GM12878 (cell line): ENCODE data around the gene TRAF2. TPM values are rescaled to one million over a fixed set of nuclear protein-coding genes. Genes with fewer than 3 reads are reported as not detected.

ENCODE experiments used
- ATAC-seq: fragments of 200-7000 bp; cut with Tn5 transposase; 3 replicates; pipeline ENCODE4 v1.9.1; 2020; ENCODE audit warnings: mild to moderate bottlenecking, moderate library complexity
- BruUV-seq: library from RNA; stranded (reverse); fragments of 400-500 nt; replicated peaks from 2 replicates; lab custom pipeline; 2021; lab: Mats Ljungman, UMichigan
- CTCF ChIA-PET: fragments of 300-600 bp; sonication (Branson Sonifier 250); formaldehyde crosslinking; extraction: SDS; loops from one replicate; lab custom pipeline; 2021; ENCODE audit warnings: inconsistent platforms; lab: Yijun Ruan, JAX
- POLR2A ChIA-PET: fragments of 350-600 bp; formaldehyde crosslinking; extraction: SDS; loops from one replicate; lab custom pipeline; 2021; ENCODE audit warnings: inconsistent platforms; lab: Charles Lee
- RAD21 ChIA-PET: fragments of 300-600 bp; sonication (Branson Sonifier 250); formaldehyde crosslinking; loops from one replicate; lab custom pipeline; 2023; ENCODE audit warnings: antibody characterized with exemption; ENCODE audit not compliant: unreplicated experiment; lab: Charles Lee
- SMC1A ChIA-PET: fragments of 300-600 bp; sonication (Branson Sonifier 250); formaldehyde crosslinking; loops from one replicate; lab custom pipeline; 2023; ENCODE audit not compliant: unreplicated experiment, uncharacterized antibody; lab: Charles Lee
- DNase-seq: peaks from one replicate; pipeline ENCODE4 v3.0.0-alpha.2; 2011; ENCODE audit warnings: low read depth, low spot score
- FAIRE-seq: peaks from 3 replicates; lab custom pipeline; 2011; peaks lifted over from hg19 to GRCh38; lab: Jason Lieb, UNC
- H2AFZ ChIP-seq: 2 replicates; pipeline ENCODE4 v1.6.0; 2011; ENCODE audit warnings: low read depth, low read length, control low read depth; ENCODE audit not compliant: control insufficient read depth
- H3K27ac ChIP-seq: 2 replicates; pipeline ENCODE4 v1.5.1; 2011; ENCODE audit warnings: control low read depth; ENCODE audit not compliant: control insufficient read depth, insufficient read depth
- H3K27me3 ChIP-seq, 2 experiments: replicated peaks in 1 of 2; 2 replicates each; pipeline versions ENCODE4 v1.6.0 to v1.6.1; 2011; ENCODE audit warnings: low read length in 1 of 2; ENCODE audit not compliant: control insufficient read depth in 2 of 2, insufficient read depth in 2 of 2
- H3K36me3 ChIP-seq, 2 experiments: 2 replicates each; pipeline ENCODE4 v1.5.1; 2011; ENCODE audit warnings: low read length in 1 of 2; ENCODE audit not compliant: control insufficient read depth in 2 of 2, insufficient read depth in 2 of 2
- H3K4me1 ChIP-seq: 2 replicates; pipeline ENCODE4 v1.6.1; 2011; ENCODE audit warnings: mild to moderate bottlenecking, low read length, moderate library complexity, mixed read lengths; ENCODE audit not compliant: control insufficient read depth, insufficient read depth
- H3K4me2 ChIP-seq: 2 replicates; pipeline ENCODE4 v1.6.0; 2011; ENCODE audit warnings: control low read depth; ENCODE audit not compliant: control insufficient read depth, insufficient read depth
- H3K4me3 ChIP-seq: fragments of 200-600 bp; sonication (generic); 2 replicates; pipeline ENCODE4 v1.5.1; 2016
- H3K79me2 ChIP-seq: 2 replicates; pipeline ENCODE4 v1.6.0; 2011; ENCODE audit warnings: low read length; ENCODE audit not compliant: control insufficient read depth, insufficient read depth
- H3K9ac ChIP-seq: 2 replicates; pipeline ENCODE4 v1.8.0; 2011; ENCODE audit warnings: low read length, control low read depth, mixed read lengths; ENCODE audit not compliant: control insufficient read depth, insufficient read depth
- H3K9me3 ChIP-seq: replicated peaks from 3 replicates; pipeline ENCODE4 v1.5.1; 2011; ENCODE audit warnings: mild to moderate bottlenecking, low read length; ENCODE audit not compliant: control insufficient read depth, insufficient read depth
- H4K20me1 ChIP-seq: 2 replicates; pipeline ENCODE4 v1.6.0; 2011; ENCODE audit not compliant: control insufficient read depth, insufficient read depth
- CBX5 ChIP-seq: sonication (generic); IDR thresholded peaks from 2 replicates; pipeline ENCODE4 v1.6.1; 2016; ENCODE audit warnings: low read depth, moderate library complexity, mild to moderate bottlenecking, inconsistent platforms
- HCFC1 ChIP-seq: fragments of 150-350 bp; IDR thresholded peaks from 2 replicates; pipeline ENCODE4 v1.6.1; 2014; ENCODE audit warnings: low read length
- RB1 ChIP-seq: fragments of 450-650 bp; formaldehyde crosslinking; IDR thresholded peaks from 2 replicates; pipeline ENCODE4 v1.6.1; 2017; ENCODE audit warnings: mild to moderate bottlenecking, borderline replicate concordance
- YY1 ChIP-seq: IDR thresholded peaks from 2 replicates; pipeline ENCODE4 v1.6.1; 2011; ENCODE audit warnings: low read depth, mild to moderate bottlenecking, low read length
- WGBS: methylation state at CpG from one replicate; pipeline ENCODE4 v1.1.6; 2016; ENCODE audit warnings: low lambda C conversion rate; ENCODE audit not compliant: insufficient replicate concordance, insufficient coverage; ENCODE audit errors: missing lambda C conversion rate; 5-methylcytosine and 5-hydroxymethylcytosine counted together
- in situ Hi-C: fragments of 300-500 bp; cut with MboI; formaldehyde crosslinking; loops from 9 replicates; pipeline ENCODE4 v1.14.3; 2018; ENCODE audit warnings: mixed read lengths
- intact Hi-C: fragments of 100-400 bp; cut with micrococcal nuclease; formaldehyde crosslinking; loops from one replicate; pipeline ENCODE4 v1.14.2; 2022; ENCODE audit not compliant: unreplicated experiment
- polyA plus RNA-seq, 11 experiments: library from polyadenylated mRNA; depleted of rRNA in 4 of 11; unstranded in 6 of 11; stranded (reverse) in 5 of 11; fragments of >200 nt; fragmentation: Nextera tagmentation in 4 of 11; fragmentation: Illumina TruSeq in 1 of 11; extraction: Ambion mirVana in 4 of 11; extraction: Trizol in 1 of 11; gene quantifications; 1 replicate in 1 of 11; 2 replicates in 10 of 11; pipeline versions ENCODE4 v1.2.1 to v1.2.3, GENCODE V29; 2011 to 2016; ENCODE audit warnings: inconsistent platforms in 2 of 11, missing spikeins in 2 of 11, low read depth in 1 of 11
- total RNA-seq, 4 experiments: library from RNA; depleted of rRNA in 3 of 4; stranded (reverse); fragments of >200 nt in 3 of 4; fragmentation: Illumina TruSeq in 1 of 4; extraction: Trizol in 1 of 4; gene quantifications; 2 replicates each; pipeline versions ENCODE4 v1.2.1 to v1.2.3, GENCODE V29; 2013 to 2021

The TRAF2 gene
- total and polyA plus RNA-seq, 10 of the 15 experiments (the other 5 are each of a cell fraction or from before 2014, with no cell fraction given), result 0.34 to 39.5 (median 18.7) TPM

- H3K9ac ChIP-seq, result no peak overlapping the region
- no peak overlapping the region for H3K4me2 ChIP-seq
- H3K4me1 ChIP-seq, result peaks cover 7% of the 10 kb centered on the region
- 39% methylated on average over 22 of the region's 23 CpGs for WGBS
- H3K9me3 ChIP-seq, result no peaks in the 10 kb centered on the region
- FAIRE-seq (no peak), ATAC-seq (no peak), DNase-seq (no peak)
- no TSS peak for BruUV-seq
- ChIA-PET RAD21 (no interaction called here), CTCF (interaction anchor here (1.3 to 1.4 kb wide), 2 partner anchors 14 to 17 kb away, joined by 3 to 5 read pairs; partner anchors contain the start of genes C8G and FBXW5), POLR2A (no interaction called here), SMC1A (no interaction called here)
- H2AFZ ChIP-seq, result no peak overlapping the region
- no peak overlapping the region for H3K4me3 ChIP-seq
- H3K36me3 ChIP-seq, result no peaks in the 10 kb centered on the region
- no peaks in the 10 kb centered on the region for H3K27me3 ChIP-seq
- in situ Hi-C loops, result no loop called here
- H3K27ac ChIP-seq, result no peak overlapping the region
- no peak for TF ChIP-seq RB1
- intact Hi-C loops, result no loop called here
- no peaks in the 10 kb centered on the region for H3K79me2 ChIP-seq
- H4K20me1 ChIP-seq, result no peaks in the 10 kb centered on the region; the same call in 1 of the 2 replicates
Measured at GRCh38 chr9:136961279-136962065, 75.2 kb downstream of the TRAF2 start.

DNA sequence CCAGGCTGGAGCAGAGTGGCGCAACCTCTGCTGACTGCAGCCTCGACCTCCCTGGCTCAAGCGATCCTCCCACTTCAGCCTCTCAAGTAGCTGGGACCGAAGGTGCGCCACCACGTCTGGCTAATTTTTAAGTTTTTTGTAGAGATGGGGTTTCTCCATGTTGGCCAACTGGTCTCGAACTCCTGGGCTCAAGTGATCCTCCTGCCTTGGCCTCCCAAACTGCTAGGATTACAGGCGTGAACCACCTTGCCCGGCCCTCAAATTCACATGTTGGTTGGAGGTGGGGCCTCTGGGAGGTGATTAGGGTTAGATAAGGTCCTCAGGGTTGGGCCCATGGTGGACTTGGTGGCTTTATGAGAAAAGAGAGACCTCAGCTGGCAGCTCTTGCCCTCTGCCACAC is 75.8 kb downstream of the TRAF2 start:
- in situ Hi-C loops (no loop called here), intact Hi-C loops (no loop called here)
- no peaks in the 10 kb centered on the region for H3K9me3 ChIP-seq
- ATAC-seq (no peak), DNase-seq (no peak), FAIRE-seq (no peak)
- H3K79me2 ChIP-seq, result no peaks in the 10 kb centered on the region
- ChIA-PET CTCF (interaction anchor here (1.4 kb wide), 1 partner anchor 17 kb away, joined by 3 read pairs; the partner anchor contains the start of genes C8G and FBXW5), POLR2A (no interaction called here), RAD21 (no interaction called here), SMC1A (no interaction called here)
- no TSS peak for BruUV-seq
- WGBS, result 50% methylated on average over 9 of the region's 9 CpGs
- peaks cover 7% of the 10 kb centered on the region for H3K4me1 ChIP-seq
- no peak overlapping the region for H3K27ac ChIP-seq
- no peak overlapping the region for H3K4me3 ChIP-seq
- no peak overlapping the region for H3K9ac ChIP-seq
- TF ChIP-seq CBX5 (no peak), HCFC1 (no peak), YY1 (no peak)
- H3K36me3 ChIP-seq, result no peaks in the 10 kb centered on the region
- no peak overlapping the region for H2AFZ ChIP-seq
- H3K4me2 ChIP-seq, result no peak overlapping the region
- no peaks in the 10 kb centered on the region for H3K27me3 ChIP-seq
- H4K20me1 ChIP-seq, result no peaks in the 10 kb centered on the region; the same call in 1 of the 2 replicates
